Measurements from ENCODE around the gene UGT1A9.

DNA sequence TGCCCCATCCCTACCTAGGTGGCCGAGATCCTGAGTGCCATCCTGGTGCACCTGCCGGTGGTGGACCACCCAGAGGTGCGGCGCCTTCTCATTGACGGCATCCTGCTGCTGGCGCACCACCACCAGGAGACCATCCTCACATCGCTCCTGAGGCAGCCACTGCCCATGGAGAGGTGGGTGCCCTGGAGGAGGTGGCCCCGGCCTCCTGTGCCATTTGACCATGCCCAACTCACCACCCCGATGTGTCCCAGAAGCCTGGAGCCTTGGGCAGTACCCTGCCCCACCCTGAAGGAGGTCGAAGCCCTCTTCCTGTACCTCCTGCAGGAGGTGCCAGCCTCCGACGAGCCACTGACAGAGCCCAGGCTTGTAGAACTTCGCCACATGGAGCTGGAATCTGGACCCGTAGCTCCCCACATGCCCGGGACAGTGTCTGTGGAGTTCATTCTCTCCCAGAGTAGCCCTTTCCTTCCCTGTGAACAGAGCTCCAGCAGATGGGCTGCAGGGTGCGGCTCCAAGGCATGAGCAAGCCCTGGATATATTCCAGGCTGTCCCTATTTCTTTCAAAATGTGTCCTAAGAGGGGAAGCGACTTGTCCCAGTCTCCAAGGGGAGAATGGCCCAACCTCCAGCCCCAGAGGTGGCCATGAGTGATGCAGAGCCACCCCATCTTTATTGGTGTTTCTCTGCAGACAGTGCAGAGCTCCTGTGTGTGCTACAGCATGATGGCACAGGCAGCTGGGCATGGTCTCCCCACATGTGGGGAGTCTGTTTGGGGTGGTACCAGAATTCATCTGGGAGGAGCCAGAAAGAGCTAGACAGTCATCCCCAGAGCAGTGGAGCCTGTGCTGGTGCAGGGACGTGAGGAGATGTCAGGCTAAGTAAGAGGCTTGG is 148.4 kb downstream of the UGT1A9 start:
- TF ChIP-seq L3MBTL2 (conservative IDR thresholded peaks at IDR 0.05) (no peak), ARNT (IDR thresholded peaks at IDR 0.05) (no peak), SP1 (IDR thresholded peaks at IDR 0.05) (no peak), FOXK2 (IDR thresholded peaks at IDR 0.05) (no peak), BHLHE40 (IDR thresholded peaks at IDR 0.05; ENCODE audit: borderline replicate concordance) (no peak)
- TF ChIP-seq, protein P1, sequence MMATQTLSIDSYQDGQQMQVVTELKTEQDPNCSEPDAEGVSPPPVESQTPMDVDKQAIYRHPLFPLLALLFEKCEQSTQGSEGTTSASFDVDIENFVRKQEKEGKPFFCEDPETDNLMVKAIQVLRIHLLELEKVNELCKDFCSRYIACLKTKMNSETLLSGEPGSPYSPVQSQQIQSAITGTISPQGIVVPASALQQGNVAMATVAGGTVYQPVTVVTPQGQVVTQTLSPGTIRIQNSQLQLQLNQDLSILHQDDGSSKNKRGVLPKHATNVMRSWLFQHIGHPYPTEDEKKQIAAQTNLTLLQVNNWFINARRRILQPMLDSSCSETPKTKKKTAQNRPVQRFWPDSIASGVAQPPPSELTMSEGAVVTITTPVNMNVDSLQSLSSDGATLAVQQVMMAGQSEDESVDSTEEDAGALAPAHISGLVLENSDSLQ (IDR thresholded peaks at IDR 0.05), result no peak

All from HEK293T (cell line).